Chondrocyte (in vitro differentiated cells): ENCODE results near the gene SUPV3L1. TPM values are rescaled to one million over a fixed set of nuclear protein-coding genes. Genes with fewer than 3 reads are reported as not detected.
"Not testable (repeated sequence)": the region's sequence is repeated elsewhere in the genome, so short reads cannot be mapped to it uniquely, and the experiment has no call there.

ENCODE experiments used
- DNase-seq: peaks from one replicate; pipeline ENCODE4 v3.0.0; 2021; ENCODE audit warnings: mixed read lengths, low spot score
- H3K27ac Mint-ChIP-seq: one replicate; pipeline ENCODE4 v1.8.0; 2021; ENCODE audit warnings: mild to moderate bottlenecking, moderate library complexity, mixed read lengths; ENCODE audit not compliant: unreplicated experiment
- H3K27me3 Mint-ChIP-seq: 2 replicates; pipeline ENCODE4 v1.8.0; 2021; ENCODE audit warnings: low read depth, mixed read lengths
- H3K36me3 Mint-ChIP-seq: 2 replicates; pipeline ENCODE4 v1.8.0; 2021; ENCODE audit warnings: low read depth, mixed read lengths
- H3K4me1 Mint-ChIP-seq: 2 replicates; pipeline ENCODE4 v1.8.0; 2021; ENCODE audit warnings: low read depth, mild to moderate bottlenecking, mixed read lengths
- H3K4me3 Mint-ChIP-seq: one replicate; pipeline ENCODE4 v1.8.0; 2021; ENCODE audit warnings: mild to moderate bottlenecking, moderate library complexity, mixed read lengths; ENCODE audit not compliant: unreplicated experiment
- H3K9me3 Mint-ChIP-seq: 2 replicates; pipeline ENCODE4 v1.8.0; 2021; ENCODE audit warnings: low read depth, mixed read lengths
- total RNA-seq: library from RNA; stranded (reverse); gene quantifications from 3 replicates; pipeline ENCODE4 v1.2.1, GENCODE V29; 2021
- TF ChIP-seq, protein P1 (sequence below): fragments of 200-600 bp; sonication (generic); IDR thresholded peaks from 2 replicates; pipeline ENCODE4 v1.5.0; 2021; ENCODE audit warnings: antibody characterized with exemption, mild to moderate bottlenecking, moderate library complexity

Gene SUPV3L1
- total RNA-seq, 1 donor from 2014 or later = 24.1 TPM

DNA sequence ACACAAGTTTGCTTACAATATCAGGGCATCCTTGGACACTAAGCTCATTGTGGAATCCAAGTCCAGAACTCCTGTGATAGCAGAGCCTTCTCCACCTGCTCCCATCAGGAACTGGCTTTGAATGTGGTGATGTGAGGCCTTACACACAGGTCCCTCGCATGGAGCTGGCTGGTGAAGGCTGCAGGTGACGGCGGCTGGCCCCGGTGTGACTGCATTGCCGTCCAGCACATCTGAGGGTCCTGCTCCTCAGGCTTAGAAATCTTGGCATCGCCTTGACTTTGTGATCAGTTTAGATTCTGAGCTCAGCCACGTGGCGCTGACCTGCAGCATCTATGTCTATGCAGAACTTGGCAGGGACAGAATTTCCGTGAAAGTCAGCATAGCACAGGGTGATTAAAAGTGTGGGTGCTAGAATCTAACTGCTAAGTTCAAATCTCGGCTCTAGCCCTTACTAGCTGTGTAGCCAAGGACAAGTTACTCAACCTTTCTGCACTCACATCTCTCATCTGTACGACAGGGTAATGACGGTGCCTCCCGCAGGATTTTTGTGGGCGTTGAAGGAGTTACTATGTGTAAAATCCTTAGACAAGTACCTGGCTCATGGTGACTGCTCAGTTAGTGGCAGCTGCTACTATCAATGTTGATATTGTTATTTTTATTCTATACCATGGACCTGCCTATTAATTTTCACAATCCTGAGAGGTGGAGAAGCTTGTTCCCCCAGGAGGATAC, 66.7 kb downstream of the SUPV3L1 start:
- H3K9me3 Mint-ChIP-seq = no peaks in the 10 kb centered on the region
- H3K4me3 Mint-ChIP-seq = no peak overlapping the region
- no peaks in the 10 kb centered on the region for H3K27me3 Mint-ChIP-seq
- no peak overlapping the region for H3K27ac Mint-ChIP-seq
- DNase-seq = no peak
- peaks cover 2% of the 10 kb centered on the region for H3K36me3 Mint-ChIP-seq
- TF ChIP-seq, protein P1, sequence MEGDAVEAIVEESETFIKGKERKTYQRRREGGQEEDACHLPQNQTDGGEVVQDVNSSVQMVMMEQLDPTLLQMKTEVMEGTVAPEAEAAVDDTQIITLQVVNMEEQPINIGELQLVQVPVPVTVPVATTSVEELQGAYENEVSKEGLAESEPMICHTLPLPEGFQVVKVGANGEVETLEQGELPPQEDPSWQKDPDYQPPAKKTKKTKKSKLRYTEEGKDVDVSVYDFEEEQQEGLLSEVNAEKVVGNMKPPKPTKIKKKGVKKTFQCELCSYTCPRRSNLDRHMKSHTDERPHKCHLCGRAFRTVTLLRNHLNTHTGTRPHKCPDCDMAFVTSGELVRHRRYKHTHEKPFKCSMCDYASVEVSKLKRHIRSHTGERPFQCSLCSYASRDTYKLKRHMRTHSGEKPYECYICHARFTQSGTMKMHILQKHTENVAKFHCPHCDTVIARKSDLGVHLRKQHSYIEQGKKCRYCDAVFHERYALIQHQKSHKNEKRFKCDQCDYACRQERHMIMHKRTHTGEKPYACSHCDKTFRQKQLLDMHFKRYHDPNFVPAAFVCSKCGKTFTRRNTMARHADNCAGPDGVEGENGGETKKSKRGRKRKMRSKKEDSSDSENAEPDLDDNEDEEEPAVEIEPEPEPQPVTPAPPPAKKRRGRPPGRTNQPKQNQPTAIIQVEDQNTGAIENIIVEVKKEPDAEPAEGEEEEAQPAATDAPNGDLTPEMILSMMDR = no peak
- H3K4me1 Mint-ChIP-seq = peaks cover 10% of the 10 kb centered on the region

DNA sequence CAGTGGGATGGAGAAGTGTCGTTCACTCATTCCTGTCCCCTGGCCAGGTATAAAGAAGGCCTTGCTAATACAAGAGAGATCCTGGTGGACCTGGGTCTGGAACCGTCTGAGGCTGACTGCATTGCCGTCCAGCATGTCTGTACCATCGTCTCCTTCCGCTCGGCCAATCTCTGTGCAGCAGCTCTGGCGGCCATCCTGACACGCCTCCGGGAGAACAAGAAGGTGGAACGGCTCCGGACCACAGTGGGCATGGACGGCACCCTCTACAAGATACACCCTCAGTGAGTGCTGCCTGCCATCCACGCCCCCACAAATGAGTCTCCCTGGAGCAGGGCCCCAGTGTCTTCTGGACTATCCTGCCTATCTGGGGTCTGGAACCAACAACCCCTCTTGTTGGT, 67.3 kb downstream of the SUPV3L1 start:
- Mint-ChIP-seq H3K4me1 (peaks cover 9% of the 10 kb centered on the region), H3K36me3 (peaks cover 2% of the 10 kb centered on the region), H3K4me3 (no peak overlapping the region), H3K27me3 (no peaks in the 10 kb centered on the region), H3K9me3 (no peaks in the 10 kb centered on the region), H3K27ac (no peak overlapping the region)
- no peak for DNase-seq
- TF ChIP-seq, protein P1 = no peak

GRCh38 chr10:69248117-69248730, 68.2 kb downstream of the SUPV3L1 start:
- Mint-ChIP-seq H3K27ac (no peak overlapping the region), H3K36me3 (peaks cover 2% of the 10 kb centered on the region), H3K27me3 (no peaks in the 10 kb centered on the region), H3K4me1 (no peaks in the 10 kb centered on the region), H3K4me3 (no peak overlapping the region), H3K9me3 (no peaks in the 10 kb centered on the region)
- no peak for DNase-seq
- TF ChIP-seq, protein P1 = no peak

- Mint-ChIP-seq H3K9me3 (no peaks in the 10 kb centered on the region), H3K27me3 (no peaks in the 10 kb centered on the region), H3K4me3 (no peak overlapping the region), H3K27ac (no peak overlapping the region), H3K36me3 (peaks cover 2% of the 10 kb centered on the region), H3K4me1 (no peaks in the 10 kb centered on the region)
- TF ChIP-seq, protein P1 = no peak
- DNase-seq = no peak
Observed at GRCh38 chr10:69250041-69250440, 70.0 kb downstream of the SUPV3L1 start.

- not testable (repeated sequence) for DNase-seq, H3K36me3 Mint-ChIP-seq, H3K4me1 Mint-ChIP-seq, H3K27me3 Mint-ChIP-seq, H3K4me3 Mint-ChIP-seq, H3K27ac Mint-ChIP-seq, H3K9me3 Mint-ChIP-seq
Observed at GRCh38 chr10:69251417-69251816, 71.4 kb downstream of the SUPV3L1 start.
